NCI-H2196 (cell line): ENCODE measurements around the gene ARSG.
"Not testable (repeated sequence)": the region's sequence is repeated elsewhere in the genome, so short reads cannot be mapped to it uniquely, and the experiment has no call there.

ENCODE experiments used
- DNase-seq: peaks from one replicate; lab custom pipeline; 2025; ENCODE audit not compliant: unreplicated experiment; lab: John Stamatoyannopoulos, UW

ARSG gene

GRCh38 chr17:68290955-68291835 lies at the start of gene ARSG, which contains the start of gene SLC16A6:
TSS of gene ARSG (plus strand) at chr17:68291495. CDS start at chr17:68307494, 15,999 bp downstream.
TSS of gene SLC16A6 (minus strand) at chr17:68291127. CDS start at chr17:68278320, 12,807 bp downstream.
- DNase-seq: peak; percentile 85

- no peak for DNase-seq
Measured at GRCh38 chr17:68246271-68247028, 44.8 kb upstream of the ARSG start.

- DNase-seq: peak; percentile 94
Measured at GRCh38 chr17:68247445-68248198, 43.7 kb upstream of the ARSG start, which contains the start of gene AMZ2. TSS of gene AMZ2 (plus strand) at chr17:68248043. CDS start at chr17:68250188, 2,145 bp downstream.

GRCh38 chr17:68248199-68248825 lies 43.0 kb upstream of the ARSG start:
- no peak for DNase-seq

GRCh38 chr17:68248891-68249290 lies 42.4 kb upstream of the ARSG start:
- DNase-seq: no peak

GRCh38 chr17:68249354-68249765 lies 41.9 kb upstream of the ARSG start:
- no peak for DNase-seq

GRCh38 chr17:68253426-68253825 lies 37.9 kb upstream of the ARSG start:
- DNase-seq: not testable (repeated sequence)

- no peak for DNase-seq
Measured at GRCh38 chr17:68255151-68255550, 36.1 kb upstream of the ARSG start.

- DNase-seq: no peak
Measured at GRCh38 chr17:68255731-68256538, 35.4 kb upstream of the ARSG start.

GRCh38 chr17:68256701-68257100 lies 34.6 kb upstream of the ARSG start:
- DNase-seq: not testable (repeated sequence)

- DNase-seq: no peak
Measured at GRCh38 chr17:68257934-68258333, 33.4 kb upstream of the ARSG start.

GRCh38 chr17:68258890-68259647 lies 32.2 kb upstream of the ARSG start:
- DNase-seq: not testable (repeated sequence)

- DNase-seq: not testable (repeated sequence)
Measured at GRCh38 chr17:68259648-68259951, 31.7 kb upstream of the ARSG start.

- no peak for DNase-seq
Measured at GRCh38 chr17:68260051-68260762, 31.1 kb upstream of the ARSG start.

GRCh38 chr17:68262467-68262866 lies 28.8 kb upstream of the ARSG start:
- DNase-seq: not testable (repeated sequence)

- DNase-seq: peak; percentile 65
Measured at GRCh38 chr17:68263101-68263681, 28.1 kb upstream of the ARSG start.

GRCh38 chr17:68265833-68266232 lies 25.5 kb upstream of the ARSG start:
- not testable (repeated sequence) for DNase-seq

- DNase-seq: no peak
Measured at GRCh38 chr17:68273722-68274121, 17.6 kb upstream of the ARSG start.
